HG03460 (cell line): ENCODE data around the gene XYLB.
"Not testable (repeated sequence)": the region's sequence is repeated elsewhere in the genome, so short reads cannot be mapped to it uniquely, and the experiment has no call there.

Experiments used
- ATAC-seq: cut with Tn5 transposase; IDR thresholded peaks from one replicate; pipeline ENCODE4 v1.9.1; 2021; ENCODE audit not compliant: unreplicated experiment

XYLB gene

DNA sequence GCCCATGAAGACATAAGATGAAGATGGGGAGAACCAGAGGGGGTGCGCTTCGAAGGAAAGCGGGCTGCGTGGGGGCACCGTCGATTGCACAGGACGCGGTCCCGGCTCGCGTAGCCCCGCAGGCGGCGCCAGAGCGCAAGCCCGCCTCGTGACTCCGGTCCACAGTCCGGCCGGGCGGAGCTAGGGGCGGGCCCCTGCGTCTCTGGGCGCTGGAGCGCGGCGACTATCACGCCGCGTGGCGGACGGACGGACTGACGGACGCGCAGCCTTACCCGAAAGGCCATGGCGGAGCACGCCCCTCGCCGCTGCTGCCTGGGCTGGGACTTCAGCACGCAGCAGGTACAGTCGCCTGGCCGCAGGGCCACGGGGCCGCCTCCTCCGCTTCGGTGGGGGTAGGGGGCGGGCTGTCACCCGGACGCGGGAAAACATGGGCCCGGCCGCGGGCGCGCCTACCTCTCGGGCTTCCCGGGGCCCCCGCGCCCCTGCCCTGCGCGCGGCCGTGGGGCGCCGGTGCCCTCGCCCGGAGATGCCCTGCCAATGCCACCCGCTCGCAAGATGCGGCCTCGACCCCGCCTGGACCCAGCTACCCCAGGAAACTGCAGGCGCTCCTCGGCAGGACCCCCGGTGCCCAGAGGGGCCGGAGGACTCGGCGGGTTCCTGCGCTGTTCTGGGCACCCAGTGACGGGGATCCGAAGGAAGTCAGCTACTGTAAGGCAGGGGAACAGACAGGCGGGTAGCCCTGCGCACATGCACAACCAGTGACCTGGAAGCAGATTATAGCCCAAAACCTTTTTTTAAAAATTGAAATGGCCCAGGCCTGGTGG lies at the start of gene XYLB:
XYLB (plus strand) TSS at position 199 of the 824 bp plus-strand sequence; CDS start at position 283, 84 bp downstream.
- peak; percentile 97 for ATAC-seq

DNA sequence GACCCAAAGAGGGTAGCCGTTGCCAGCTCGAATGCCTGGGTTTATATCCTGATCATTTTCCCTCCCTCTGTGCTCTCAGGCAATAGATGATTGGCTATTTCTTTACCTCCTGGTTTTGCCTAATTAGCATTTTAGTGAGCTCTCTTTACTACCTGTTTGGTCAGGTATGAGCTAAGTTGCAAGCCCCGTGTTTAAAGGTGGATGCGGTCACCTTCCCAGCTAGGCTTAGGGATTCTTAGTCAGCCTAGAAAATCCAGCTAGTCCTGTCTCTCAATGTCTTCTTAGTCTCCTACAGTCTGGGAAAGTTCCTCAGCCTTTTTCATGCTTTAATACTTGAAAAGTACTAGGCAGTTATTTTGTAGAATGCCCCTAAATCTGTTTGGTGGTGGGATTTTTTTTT lies 49.5 kb upstream of the XYLB start:
- not testable (repeated sequence) for ATAC-seq

DNA sequence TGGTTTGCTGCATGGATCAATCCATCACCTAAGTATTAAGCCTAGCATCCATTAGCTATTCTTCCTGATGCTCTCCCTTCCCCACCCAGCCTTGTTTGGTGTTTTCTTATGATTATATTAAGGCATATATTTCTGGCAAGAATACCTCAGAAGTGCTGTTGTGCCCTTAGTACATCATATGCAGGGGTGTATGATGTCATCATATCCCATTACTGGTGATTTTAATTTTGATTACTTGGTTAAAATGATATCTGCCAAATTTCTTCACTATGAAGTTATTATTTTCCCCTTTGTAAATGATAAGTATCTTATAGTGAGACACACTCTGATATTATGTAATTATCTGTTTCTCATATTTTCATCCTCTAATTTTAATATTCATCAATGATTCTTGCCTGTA lies 49.0 kb upstream of the XYLB start:
- ATAC-seq = no peak

DNA sequence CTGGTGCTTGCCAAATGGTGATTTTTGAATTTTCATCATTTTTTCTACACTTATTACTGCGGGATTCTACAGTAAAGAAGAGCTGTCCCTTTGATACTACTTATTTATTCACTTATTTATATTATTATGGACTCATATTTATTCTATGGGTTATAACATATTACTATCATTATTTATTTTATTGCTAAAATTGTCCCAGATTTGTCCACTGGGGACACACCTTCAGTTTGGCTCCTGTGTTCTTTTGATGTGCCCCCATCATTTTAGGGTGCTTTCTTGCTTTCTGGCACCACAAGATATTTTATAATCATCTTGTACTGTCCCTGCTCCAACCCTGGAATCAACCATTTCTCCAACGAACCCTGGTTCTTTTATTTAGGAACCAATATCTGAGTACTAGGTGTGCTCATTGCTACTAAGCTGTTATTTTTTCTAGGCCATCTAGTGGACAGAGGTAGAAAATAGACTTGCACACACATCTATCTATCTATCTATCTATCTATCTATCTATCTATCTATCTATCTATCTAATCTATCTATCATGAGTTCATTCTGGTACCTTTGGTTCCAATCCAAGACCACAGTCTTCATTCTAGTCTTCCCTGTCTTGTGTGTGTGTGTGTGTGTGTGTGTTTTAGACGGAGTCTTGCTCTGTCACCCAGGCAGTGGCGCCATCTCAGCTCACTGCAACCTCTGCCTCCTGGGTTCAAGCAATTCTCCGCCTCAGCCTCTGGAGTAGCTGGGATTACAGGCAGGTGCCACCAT lies 48.5 kb upstream of the XYLB start:
- no peak for ATAC-seq

DNA sequence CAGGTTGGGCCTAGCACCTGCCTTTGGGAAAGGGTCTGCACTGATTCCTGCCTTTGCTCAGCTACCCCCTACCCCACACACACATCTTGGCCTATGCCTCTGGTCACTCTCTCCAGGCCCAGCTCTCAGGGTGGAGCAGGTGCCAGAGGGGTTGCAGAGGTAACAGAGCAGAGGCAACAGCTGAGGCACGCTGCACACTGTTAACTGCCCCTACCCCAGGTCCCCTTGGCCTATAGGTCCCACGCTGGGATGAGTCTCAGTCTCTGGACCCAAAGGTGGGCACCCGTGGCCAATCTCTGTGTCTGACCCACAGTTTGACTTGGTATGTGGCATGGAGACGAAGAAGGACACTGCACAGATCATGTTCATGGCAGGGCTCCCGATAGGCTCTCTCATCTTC lies 39.6 kb upstream of the XYLB start:
- no peak for ATAC-seq

DNA sequence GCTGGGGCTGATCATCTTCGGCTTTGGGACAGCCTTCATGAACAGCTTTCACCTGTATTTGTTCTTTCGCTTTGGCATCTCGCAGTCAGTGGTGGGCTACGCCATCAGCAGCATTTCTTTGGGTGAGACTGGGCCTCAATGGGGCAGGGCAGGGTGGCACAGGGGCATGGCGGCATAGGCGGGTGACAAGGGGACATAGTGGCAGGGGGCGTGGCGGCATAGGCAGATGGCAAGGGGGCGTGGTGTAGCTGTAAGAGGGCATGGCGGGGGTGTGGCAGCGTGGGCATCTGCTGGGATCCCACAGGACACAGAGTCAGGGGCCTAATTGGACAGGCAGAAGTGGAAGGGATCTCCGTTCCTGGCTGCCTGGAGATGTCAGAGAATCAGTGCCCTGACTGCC lies 39.0 kb upstream of the XYLB start:
- ATAC-seq = no peak

DNA sequence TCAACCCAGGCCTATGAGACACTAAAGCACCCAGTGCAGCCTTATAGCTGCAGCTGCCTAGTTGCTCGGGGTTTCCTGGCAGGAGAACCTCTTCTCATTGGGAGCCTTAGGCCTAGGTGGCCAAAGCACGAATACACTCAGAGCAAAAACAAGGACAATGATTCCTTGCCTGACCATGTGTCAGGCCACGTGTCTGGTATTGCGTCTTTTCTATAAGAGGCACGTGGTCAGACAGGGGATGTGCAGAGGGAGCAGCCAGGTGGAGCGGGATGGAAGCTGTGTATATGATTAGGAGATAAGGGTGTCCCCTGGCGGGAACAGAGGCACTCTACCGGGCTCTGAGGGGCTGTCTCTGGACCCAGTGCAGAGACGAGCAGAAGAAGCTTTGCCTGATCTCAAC lies 38.1 kb upstream of the XYLB start:
- ATAC-seq = no peak

DNA sequence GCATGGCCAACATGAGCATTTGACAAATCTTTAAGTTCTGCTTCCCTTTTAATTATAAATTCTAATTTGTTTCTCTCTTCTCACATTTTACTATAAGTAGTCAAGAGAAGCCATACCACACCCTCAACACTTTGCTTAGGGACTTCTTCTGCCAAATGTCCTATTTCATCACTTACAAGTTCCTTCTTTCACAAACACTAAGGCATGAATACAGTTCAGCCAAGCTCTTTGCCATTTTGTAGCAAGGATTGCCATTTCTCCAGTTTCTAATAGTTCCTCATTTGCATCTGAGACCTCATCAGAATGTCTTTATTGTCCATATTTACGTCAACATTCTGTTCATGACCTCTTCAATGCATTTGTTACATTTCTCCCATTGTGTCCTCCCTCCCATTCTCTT lies 35.1 kb upstream of the XYLB start:
- no peak for ATAC-seq

DNA sequence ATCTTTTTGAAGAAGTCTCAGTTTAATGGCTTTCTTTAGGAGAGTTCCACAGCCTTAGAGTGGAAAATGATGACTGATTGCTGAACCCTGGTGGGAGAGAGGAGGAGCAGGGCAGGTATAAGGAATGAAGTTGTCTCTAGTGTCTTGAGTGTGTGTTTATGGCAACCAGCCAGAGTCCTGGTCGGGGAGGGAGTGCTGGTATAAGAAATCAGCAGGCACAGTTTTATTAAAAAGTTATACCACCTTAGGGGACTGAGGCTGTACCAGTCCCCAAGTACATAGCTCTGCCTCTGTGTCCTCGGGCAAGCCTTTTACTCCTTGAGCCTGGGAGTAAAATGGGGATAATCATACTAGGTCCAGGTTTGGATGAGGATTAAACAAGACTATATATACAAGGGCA lies 34.6 kb upstream of the XYLB start:
- ATAC-seq = no peak

DNA sequence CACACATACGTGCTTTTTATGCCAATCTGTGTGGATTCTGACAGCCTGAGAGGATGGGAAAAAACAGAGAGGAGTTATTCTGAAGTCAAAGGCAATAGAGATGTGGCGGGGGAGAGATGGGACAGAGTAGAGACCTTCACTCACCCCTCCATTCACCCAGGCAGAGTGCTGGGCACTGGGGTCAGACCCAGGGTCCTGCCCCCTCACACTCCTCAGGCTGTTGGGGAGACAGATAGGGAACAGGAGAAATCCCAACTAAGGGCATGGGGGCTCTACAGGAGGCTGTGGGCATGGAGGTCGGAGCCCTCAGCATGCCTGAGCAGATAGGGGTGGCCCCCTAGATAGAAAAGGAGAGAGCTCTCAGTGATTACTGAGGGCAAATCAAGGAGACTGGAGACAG lies 34.2 kb upstream of the XYLB start:
- ATAC-seq = no peak

DNA sequence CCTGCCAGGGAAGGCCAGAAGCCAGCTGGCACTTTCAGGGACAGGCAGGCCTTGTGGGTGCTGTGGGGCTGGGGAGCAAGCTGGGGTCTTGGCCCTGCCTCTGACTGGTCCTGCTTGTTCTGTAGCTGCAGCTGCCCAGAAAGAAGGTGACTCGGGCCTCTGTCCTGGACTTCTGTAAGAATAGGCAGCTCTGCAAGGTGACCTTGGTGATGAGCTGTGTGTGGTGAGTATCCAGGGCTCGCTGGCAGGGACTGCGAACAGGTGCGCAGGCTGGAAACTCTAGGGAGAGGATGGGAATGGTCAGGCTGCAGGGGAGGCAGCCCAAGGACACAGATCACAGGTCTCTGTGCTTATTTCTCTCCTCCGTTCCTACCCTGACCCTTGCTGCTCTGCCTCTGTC lies 33.3 kb upstream of the XYLB start:
- no peak for ATAC-seq

DNA sequence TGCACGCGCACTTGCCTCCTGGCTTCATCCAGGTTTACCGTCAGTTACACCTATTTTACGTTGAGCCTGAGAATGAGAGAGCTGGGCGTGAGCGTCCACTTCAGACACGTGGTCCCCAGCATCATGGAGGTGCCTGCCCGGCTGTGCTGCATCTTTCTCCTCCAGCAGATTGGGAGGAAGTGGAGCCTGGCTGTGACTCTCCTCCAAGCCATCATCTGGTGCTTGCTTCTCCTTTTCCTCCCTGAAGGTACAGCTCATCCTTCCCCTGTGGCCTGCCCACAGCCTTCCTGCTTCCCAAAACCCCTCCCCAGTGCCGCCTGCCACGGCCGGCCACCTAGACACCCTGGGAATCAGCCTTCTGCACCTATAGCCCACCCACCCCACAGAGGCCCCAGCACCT lies 32.9 kb upstream of the XYLB start:
- no peak for ATAC-seq

DNA sequence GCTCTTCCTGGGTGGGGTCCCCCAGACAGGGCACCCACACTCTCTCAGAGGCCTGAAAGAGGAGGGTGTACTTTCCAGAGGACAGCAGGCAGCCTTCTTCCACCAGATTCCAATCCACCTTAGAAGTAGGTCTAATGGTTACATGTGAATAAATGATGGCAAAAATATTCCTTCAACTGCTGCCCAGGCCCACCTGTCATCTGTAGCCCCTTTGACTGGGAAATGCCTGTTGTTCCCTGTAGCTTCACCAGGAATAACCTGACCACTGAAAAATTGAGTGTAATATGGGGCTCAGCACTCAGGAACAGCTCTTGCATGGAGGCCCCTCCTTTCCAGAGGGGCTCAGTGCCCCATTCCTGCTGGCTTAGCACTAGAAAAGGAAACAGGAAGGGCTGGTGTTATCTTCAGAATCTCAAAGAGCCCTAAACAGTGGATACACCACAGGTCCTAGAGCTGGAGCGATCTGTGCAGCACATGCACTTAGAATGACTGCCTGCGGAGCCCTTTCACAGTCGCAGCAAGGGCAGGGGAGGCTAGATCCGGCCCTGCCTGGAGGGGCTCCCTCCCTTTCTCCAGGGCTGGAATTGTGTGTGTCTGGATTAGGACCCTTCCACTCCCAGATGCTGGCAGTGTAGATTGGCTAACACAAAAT lies 32.3 kb upstream of the XYLB start:
- no peak for ATAC-seq

DNA sequence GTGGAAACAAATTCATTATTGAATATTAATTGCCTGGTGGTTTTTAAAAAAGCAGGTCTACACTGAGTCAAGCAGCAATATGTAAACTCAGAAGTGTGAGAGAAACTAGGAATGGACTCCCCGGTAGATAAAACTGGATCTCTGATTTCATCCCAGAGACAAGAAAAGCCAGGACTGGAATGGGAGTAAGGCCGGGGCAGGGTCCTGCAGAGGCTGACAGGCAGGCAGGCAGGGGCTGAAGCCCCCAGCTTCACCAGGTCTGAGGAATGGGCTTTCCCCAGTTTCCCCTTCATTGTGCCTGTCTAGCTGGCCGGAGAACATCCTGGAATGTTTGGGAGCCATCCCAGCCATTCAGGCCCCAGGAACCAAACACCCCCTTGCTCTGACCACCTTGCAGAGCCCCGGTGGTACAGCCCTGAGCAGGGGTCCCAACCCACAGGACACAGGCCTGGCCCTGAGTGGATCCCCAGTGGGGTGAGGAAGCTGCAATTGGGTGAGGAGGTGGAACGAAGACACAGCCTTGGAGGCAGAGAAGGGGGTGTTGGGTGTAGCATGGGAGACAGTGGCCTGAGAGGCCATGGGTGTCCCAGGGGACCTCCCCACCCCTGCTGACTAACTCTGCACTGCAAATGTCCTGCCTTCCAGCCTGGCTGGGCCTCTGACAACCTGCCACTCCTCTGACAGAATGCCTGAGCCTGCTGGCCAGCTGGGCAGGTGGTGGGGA lies 31.7 kb upstream of the XYLB start:
- no peak for ATAC-seq

DNA sequence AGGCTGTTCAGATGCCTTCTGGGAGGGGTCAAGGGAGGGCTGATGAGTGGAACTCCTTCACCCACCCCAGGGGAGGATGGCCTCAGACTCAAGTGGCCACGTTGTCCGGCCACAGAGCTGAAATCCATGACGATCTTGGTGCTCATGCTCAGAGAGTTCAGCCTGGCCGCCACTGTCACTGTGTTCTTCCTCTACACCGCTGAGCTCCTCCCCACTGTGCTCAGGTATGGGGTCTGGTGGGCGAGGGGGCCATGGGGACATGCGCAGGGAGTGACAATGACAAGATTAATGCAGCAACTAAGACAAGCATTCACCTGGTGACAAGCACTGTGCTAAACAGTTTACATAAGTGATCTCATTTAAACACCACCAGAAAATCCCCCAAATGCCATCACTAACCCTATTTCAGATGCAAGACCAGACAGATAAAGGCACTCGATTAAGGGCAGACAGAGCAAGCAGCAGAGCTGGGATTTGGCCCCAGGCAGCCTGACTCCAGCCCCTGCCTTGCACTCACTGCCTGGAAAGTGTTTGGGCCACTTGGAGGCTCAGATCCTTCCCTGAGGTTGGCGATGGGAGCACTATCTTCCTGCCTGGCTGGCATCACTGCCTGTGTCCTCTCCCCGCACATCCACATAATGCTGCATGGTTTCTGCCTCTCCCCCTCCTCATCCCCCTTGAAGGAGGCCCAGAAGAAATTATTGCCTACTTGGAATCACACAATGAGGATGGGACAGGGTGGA lies 30.9 kb upstream of the XYLB start:
- no peak for ATAC-seq

DNA sequence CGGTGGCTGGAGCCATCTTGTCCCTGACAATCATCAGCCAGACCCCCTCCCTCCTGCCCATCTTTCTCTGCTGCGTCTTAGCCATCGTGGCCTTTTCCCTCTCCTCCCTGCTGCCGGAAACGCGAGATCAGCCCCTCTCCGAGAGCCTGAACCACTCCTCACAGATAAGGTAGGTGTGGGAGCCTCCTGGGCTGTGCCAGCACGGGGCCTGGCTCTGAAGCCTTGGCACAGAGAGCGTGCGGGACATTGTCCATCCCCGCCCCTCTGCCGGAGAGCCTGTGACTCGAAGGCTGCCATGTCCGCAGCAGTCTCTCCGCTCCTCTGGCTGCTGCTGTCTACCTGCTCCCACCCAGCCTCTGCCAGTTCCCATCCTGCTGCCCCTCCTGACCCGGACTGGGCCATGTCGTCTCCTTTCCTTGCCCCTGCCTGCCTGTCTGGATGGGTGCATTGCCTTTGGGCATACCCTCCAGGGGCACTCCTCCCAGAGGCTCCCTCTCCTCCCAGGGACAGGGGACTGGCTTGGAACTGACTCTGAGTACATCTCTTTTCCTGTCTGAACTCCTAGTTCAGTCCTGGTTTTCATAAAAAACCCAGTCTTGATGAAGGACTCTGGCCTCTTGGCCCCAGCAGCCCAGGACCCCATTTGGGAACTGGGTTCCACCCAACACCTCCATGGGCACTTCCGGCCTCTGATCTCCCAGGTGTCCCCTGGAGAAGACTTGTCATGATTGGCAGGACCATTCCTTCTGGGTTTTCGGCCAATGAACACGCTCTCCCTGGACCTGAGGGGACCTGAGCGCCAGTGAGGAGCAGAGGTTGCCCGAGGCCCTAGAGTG lies 30.0 kb upstream of the XYLB start:
- no peak for ATAC-seq

DNA sequence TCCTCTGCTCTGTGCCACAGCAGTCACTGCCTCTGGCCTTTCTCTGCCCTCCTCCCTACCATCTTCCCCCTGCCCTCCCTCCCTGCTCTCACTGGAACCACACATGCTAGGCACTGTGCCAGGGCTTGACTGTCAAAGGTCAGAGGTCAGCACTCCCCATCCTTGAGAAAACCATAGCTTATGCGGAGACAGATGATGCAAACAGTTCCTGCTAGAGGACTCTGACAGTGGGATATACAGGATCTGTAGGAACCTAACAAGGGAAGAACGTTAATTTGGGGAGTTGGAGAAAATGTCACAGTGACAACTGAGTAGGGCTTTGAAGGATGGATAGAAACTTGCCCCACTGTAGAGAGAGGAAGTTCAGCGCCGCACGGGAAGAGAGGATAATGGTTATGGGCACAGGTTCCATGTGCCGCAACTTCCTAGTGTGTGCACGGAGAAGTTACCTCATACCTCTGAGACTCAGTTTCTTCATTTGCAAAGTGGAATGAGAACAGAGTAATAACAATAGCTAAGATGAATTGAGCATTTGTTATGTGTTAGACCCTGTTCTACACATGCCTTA lies 29.3 kb upstream of the XYLB start:
- no peak for ATAC-seq

DNA sequence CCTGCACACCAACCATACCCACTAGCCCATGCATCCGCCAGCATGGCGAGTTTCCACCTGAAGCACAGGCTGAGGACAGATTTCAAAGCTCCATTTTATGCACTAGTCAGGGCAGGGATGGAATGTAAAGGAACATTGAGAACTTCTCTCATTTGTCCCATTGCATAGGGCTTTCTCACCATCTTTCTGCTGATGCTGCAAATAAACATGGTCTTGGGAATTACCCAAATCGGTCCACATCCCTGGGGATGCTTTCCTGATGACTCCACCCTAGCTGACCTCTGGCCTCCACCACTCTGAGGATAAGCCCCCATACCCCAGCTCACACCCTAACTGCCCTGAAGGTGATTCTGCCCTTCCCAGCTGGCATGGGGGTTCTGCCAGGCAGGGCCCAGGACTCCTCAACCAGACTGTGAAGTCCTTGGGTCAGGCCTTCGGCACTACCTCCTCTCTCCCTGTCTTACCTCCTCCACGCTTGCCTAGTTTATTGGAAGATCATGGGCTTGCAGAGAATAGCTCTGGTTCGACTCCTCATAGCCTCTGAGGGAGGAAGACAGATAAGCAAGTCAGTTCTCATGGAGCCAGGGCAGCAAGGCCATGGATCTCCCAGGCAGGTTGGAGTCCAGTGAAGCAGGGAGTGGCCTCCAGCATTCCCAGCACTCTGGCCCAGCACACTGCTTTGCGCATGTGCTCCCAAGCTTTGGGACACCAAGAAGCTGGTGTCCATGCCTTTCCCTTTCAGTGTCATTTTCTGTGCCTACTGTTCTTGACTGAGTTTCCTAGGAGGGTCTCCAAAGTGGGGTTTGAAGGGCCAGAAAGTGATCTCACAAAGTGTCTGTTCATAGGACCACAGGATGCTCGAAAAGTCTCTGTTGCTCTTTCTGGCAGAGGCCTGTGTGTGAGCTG lies 27.6 kb upstream of the XYLB start:
- ATAC-seq = no peak
